AG04449 (cell line): ENCODE data around the gene ISOC2.

Experiments used
- CTCF ChIA-PET: fragments of 350-600 bp; formaldehyde crosslinking; extraction: SDS; loops from one replicate; lab custom pipeline; 2021; ENCODE audit warnings: antibody characterized with exemption; lab: Yijun Ruan, JAX
- POLR2A ChIA-PET: fragments of 400-600, 350-600 bp; formaldehyde crosslinking; extraction: SDS; loops from one replicate; lab custom pipeline; 2020; ENCODE audit warnings: antibody characterized with exemption, inconsistent platforms; lab: Yijun Ruan, JAX
- DNase-seq: peaks from one replicate; pipeline ENCODE4 v3.0.0-alpha.2; 2010; ENCODE audit warnings: low read depth, low spot score
- H3K4me3 ChIP-seq: 2 replicates; pipeline ENCODE4 v1.5.1; 2011; ENCODE audit warnings: low read depth, mild to moderate bottlenecking, control low read depth, low read length
- CTCF ChIP-seq: IDR thresholded peaks from one replicate; pipeline ENCODE4 v1.5.1; 2011; ENCODE audit warnings: mild to moderate bottlenecking, moderate library complexity, low read length, control low read depth, inconsistent platforms; ENCODE audit not compliant: insufficient read depth; ENCODE audit errors: missing control alignments

The ISOC2 gene

GRCh38 chr19:55487924-55488687 lies 26.7 kb upstream of the ISOC2 start, which contains the start of gene SSC5D:
Gene SSC5D (plus strand): TSS chr19:55488436. CDS start chr19:55488590, 154 bp downstream.
- no peak for TF ChIP-seq CTCF
- POLR2A ChIA-PET: interaction anchor here (0.5 to 5.2 kb wide), 10 partner anchors 8 to 208 kb away, joined by 3 to 44 read pairs (median 4); partner anchors contain the start of genes HSPBP1, U2AF2, UBE2S and ZNF628
- CTCF ChIA-PET: interaction anchor here (1.0 to 17.6 kb wide), 8 partner anchors 10 to 145 kb away, joined by 3 to 173 read pairs (median 5); no protein-coding TSS in a partner anchor
- DNase-seq: no peak
- H3K4me3 ChIP-seq: peak within 1 kb of the TSS; percentile 59

GRCh38 chr19:55486971-55487923 lies 25.8 kb upstream of the ISOC2 start:
- no peak for TF ChIP-seq CTCF
- ChIA-PET CTCF (interaction anchor here (0.6 to 17.6 kb wide), 10 partner anchors 7 to 166 kb away, joined by 3 to 173 read pairs (median 5); no protein-coding TSS in a partner anchor), POLR2A (interaction anchor here (0.6 to 5.2 kb wide), 14 partner anchors 9 to 346 kb away, joined by 3 to 44 read pairs (median 4); partner anchors contain the start of genes ISOC2, U2AF2, UBE2S and ZNF580)
- peak overlapping the region; percentile 44 for H3K4me3 ChIP-seq
- peak; percentile 87 for DNase-seq

DNA sequence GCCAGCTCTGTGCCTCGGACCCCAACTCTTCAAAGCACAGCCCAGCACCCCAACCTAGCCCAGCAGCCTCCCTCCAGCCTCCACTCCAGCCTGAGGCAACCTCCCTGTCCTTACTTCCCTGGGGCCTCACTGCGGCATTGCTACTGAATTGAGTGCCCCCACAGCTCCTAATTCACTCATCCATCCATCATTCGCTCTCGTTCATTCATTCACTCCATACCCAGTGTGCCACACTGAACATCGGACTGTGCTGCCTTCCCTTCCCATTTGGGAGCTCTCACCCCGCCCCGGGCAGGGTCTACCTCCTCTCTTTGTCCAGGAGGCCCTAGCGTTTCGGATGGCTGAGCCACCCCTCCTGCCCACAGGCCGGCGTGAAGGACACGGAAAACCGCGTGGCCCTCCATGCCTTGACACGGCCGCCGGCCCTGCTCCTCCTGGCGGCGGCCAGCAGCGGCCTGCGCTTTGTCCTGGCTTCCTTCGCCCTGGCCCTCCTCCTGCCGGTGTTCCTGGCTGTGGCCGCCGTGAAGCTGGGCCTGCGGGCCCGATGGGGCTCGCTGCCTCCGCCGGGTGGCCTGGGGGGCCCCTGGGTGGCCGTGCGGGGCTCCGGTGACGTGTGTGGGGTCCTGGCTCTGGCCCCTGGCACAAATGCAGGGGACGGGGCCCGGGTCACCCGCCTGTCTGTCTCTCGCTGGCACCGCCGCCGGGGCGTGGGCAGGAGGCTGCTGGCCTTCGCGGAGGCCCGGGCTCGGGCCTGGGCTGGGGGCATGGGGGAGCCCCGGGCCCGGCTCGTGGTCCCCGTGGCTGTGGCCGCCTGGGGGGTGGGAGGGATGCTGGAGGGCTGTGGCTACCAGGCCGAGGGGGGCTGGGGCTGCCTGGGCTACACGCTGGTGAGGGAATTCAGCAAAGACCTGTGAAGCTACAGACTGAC lies 24.9 kb upstream of the ISOC2 start:
- no peak for TF ChIP-seq CTCF
- DNase-seq: no peak
- peak overlapping the region; percentile 76 for H3K4me3 ChIP-seq
- POLR2A ChIA-PET: interaction anchor here (0.9 to 5.2 kb wide), 10 partner anchors 9 to 168 kb away, joined by 3 to 44 read pairs (median 4); partner anchors contain the start of genes ISOC2, U2AF2, UBE2S and ZNF628
- CTCF ChIA-PET: interaction anchor here (0.6 to 17.6 kb wide), 9 partner anchors 8 to 167 kb away, joined by 3 to 173 read pairs (median 5); no protein-coding TSS in a partner anchor

DNA sequence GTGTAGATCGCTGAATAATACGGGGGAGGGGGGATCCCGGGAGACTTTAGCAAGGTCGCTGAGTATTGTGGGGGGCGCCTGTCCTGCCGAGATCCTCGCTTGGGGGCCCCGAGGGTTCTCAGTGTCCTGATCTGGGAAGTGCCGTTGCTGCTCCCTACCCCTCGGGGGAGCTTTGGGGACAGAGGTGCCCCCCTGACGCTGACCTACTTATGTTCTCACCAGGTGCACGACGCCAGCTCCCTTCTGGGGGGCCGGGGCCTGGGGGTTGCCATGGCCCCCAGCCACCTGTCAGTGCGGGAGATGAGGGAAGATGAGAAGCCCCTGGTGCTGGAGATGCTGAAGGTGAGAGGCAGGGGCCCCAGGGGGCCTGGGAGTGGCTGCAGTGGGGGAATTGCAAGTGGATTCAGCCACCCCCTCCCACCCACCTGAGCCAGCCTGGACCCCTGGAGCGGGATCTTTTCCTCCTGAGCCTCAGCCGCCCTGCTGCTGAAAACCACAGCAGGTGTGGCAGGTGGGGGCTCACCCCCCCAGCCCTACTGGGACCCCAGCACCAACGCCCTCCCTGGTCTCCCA lies 24.1 kb upstream of the ISOC2 start:
- no peak for TF ChIP-seq CTCF
- DNase-seq: no peak
- H3K4me3 ChIP-seq: peak overlapping the region; percentile 76
- CTCF ChIA-PET: interaction anchor here (1.1 to 17.6 kb wide), 6 partner anchors 15 to 148 kb away, joined by 3 to 173 read pairs (median 5); no protein-coding TSS in a partner anchor
- POLR2A ChIA-PET: interaction anchor here (1.2 to 5.2 kb wide), 3 partner anchors 8 to 78 kb away, joined by 3 to 44 read pairs (median 6); partner anchors contain the start of genes UBE2S and ZNF628
